Measurements from ENCODE around the gene SLC25A17. TPM values are rescaled to one million over a fixed set of nuclear protein-coding genes. Genes with fewer than 3 reads are reported as not detected.
"Not testable (repeated sequence)": the region's sequence is repeated elsewhere in the genome, so short reads cannot be mapped to it uniquely, and the experiment has no call there.

The SLC25A17 gene
- total and polyA plus RNA-seq, 9 donors = 23.4 to 61.4 (median 34.2) TPM

DNA sequence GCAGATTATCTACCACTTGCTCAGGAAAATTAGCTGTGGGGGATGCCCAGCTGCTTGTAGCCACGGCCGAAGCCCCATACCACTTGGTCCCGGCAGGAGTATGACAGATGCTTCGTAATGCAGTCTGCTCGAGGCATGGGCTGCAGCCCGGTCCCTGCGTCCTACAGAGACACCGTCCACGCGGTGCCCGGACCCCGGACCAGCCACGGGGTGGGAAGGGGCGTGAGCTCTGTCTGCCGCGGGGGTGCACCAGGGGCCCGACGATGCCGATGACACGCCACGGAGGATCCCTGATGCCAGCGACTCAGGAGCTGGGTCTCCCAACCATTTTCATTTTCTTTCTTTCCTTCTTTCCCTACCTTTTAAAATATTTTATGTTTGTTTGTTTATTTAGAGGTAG, 30.0 kb downstream of the SLC25A17 start:
- no peaks in the 10 kb centered on the region for H3K9me3 ChIP-seq
- no peaks in the 10 kb centered on the region for H3K27me3 ChIP-seq
- intact Hi-C loops (cut with DNase I) = no loop called here
- H3K36me3 ChIP-seq = no peaks in the 10 kb centered on the region
- H3K27ac ChIP-seq = no peak overlapping the region
- H3K4me1 ChIP-seq (ENCODE audit: insufficient read depth) = peaks cover 3% of the 10 kb centered on the region
- no peak for TF ChIP-seq POLR2A (IDR thresholded peaks at IDR 0.05)
- TF ChIP-seq EP300 (IDR thresholded peaks at IDR 0.05) = no peak
- TF ChIP-seq, protein P1, sequence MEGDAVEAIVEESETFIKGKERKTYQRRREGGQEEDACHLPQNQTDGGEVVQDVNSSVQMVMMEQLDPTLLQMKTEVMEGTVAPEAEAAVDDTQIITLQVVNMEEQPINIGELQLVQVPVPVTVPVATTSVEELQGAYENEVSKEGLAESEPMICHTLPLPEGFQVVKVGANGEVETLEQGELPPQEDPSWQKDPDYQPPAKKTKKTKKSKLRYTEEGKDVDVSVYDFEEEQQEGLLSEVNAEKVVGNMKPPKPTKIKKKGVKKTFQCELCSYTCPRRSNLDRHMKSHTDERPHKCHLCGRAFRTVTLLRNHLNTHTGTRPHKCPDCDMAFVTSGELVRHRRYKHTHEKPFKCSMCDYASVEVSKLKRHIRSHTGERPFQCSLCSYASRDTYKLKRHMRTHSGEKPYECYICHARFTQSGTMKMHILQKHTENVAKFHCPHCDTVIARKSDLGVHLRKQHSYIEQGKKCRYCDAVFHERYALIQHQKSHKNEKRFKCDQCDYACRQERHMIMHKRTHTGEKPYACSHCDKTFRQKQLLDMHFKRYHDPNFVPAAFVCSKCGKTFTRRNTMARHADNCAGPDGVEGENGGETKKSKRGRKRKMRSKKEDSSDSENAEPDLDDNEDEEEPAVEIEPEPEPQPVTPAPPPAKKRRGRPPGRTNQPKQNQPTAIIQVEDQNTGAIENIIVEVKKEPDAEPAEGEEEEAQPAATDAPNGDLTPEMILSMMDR (IDR thresholded peaks at IDR 0.05) = no peak
- no peak overlapping the region for H3K4me3 ChIP-seq
- DNase-seq = no peak
- 94 to 98% (median 98%) methylated on average over 12 to 22 of the region's 22 CpGs for WGBS, 3 donors

DNA sequence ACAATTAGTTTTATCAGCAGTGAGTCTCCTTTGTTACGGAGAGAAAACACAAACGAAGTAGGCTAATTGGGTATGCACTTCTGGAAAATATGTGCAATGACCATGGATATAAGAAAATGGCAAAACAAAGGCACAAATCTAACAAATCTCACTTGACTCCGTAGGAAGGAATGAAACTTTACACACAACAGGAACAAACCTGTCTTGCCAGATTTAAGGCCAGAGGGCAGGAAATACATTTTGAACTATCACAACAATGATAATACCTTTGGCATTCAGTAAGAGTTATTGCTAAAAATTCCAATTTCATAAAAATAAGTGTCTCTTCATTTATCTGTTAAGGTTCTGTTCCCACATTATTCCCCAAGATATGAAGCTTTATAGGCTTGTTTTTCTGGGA, 36.6 kb downstream of the SLC25A17 start:
- no peak for DNase-seq
- peaks cover 4% of the 10 kb centered on the region for H3K4me1 ChIP-seq (ENCODE audit: insufficient read depth)
- H3K27ac ChIP-seq = peak overlapping the region in 1 of 2 donors; percentile 82
- H3K36me3 ChIP-seq = no peaks in the 10 kb centered on the region
- H3K9me3 ChIP-seq = no peaks in the 10 kb centered on the region
- WGBS, 3 donors = 7 to 24% (median 17%) methylated on average over 3 of the region's 3 CpGs
- TF ChIP-seq EP300 (IDR thresholded peaks at IDR 0.05) (no peak), POLR2A (IDR thresholded peaks at IDR 0.05) (no peak)
- TF ChIP-seq, protein P1 (IDR thresholded peaks at IDR 0.05) = no peak
- intact Hi-C loops (cut with DNase I) = no loop called here
- H3K4me3 ChIP-seq = no peak overlapping the region
- H3K27me3 ChIP-seq = no peaks in the 10 kb centered on the region

DNA sequence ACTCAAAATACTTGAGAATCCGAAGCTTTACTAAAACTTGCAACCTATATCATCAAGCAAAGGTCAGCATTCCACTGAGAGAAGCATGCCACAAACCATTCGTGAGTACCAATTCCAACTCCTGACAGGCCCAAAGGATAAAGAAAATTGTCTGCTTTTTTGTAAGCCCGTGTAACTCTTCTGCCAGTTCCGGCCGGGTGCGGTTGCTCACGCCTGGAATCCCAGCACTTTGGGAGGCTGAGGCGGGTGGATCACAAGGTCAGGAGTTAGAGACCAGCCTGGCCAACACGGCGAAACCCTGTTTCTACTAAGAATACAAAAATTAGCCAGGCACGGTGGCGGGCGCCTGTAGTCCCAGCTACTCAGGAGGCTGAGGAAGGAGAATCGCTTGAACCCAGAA, 37.4 kb downstream of the SLC25A17 start:
- H3K27me3 ChIP-seq; H3K36me3 ChIP-seq; H3K4me3 ChIP-seq; intact Hi-C loops (cut with DNase I); H3K9me3 ChIP-seq; H3K4me1 ChIP-seq (ENCODE audit: insufficient read depth): not testable (repeated sequence)
- DNase-seq = peak in 4 of 5 donors; percentile 48 to 75 (median 57)
- 20 to 23% (median 22%) methylated on average over 14 of the region's 14 CpGs for WGBS, 3 donors
- H3K27ac ChIP-seq = peak overlapping the region; percentile 41 to 82

DNA sequence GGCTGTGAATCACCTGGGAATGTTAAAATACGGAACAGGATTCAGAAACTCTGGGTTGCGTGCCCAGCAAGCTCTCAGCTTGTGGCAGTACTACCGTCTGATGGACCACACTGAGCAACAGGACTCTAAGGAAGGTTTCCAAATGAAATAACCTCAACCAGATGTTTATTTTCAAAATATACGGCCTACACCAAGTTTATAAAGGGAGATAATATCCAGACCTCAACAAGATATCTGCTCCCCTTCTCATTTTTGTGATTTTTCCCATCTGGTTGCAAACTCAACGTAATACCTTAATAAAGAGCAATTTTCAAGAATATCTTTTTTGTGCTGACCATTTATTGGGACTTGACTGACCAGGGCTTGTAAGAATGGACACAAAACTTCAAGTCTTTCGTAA, 49.4 kb downstream of the SLC25A17 start:
- no peaks in the 10 kb centered on the region for H3K9me3 ChIP-seq
- no peak overlapping the region for H3K4me3 ChIP-seq
- no peak for DNase-seq
- no peaks in the 10 kb centered on the region for H3K27me3 ChIP-seq
- intact Hi-C loops (cut with DNase I) = no loop called here
- 14 to 21% (median 15%) methylated on average over 6 of the region's 6 CpGs for WGBS, 3 donors
- TF ChIP-seq POLR2A (IDR thresholded peaks at IDR 0.05) = no peak
- TF ChIP-seq, protein P1 (IDR thresholded peaks at IDR 0.05) = no peak
- H3K4me1 ChIP-seq (ENCODE audit: insufficient read depth) = peaks cover 9% of the 10 kb centered on the region
- no peaks in the 10 kb centered on the region for H3K36me3 ChIP-seq
- peak overlapping the region in 1 of 2 donors; percentile 72 for H3K27ac ChIP-seq

DNA sequence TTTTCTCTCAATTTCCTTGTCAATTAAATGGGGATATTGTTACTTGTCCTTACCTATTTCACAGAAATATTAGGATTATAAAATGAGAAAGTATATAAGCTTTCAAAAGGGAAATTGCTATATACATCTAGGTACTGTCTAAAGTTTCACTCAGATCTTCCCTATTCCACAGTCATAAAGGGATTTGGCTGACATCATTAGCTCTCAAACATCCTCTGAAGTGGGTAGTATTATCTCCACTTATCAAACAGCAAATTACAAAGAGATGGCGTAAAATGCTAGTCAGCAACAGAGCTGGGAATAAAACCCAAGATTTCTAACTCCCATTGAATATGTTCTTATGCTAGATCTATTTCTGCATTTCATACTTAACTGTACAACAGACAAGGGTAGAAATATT, 50.9 kb downstream of the SLC25A17 start:
- TF ChIP-seq EP300 (IDR thresholded peaks at IDR 0.05) (no peak), POLR2A (IDR thresholded peaks at IDR 0.05) (no peak)
- TF ChIP-seq, protein P1 (IDR thresholded peaks at IDR 0.05) = no peak
- Histone ChIP-seq H3K36me3 (no peaks in the 10 kb centered on the region), H3K4me3 (no peak overlapping the region), H3K4me1 (ENCODE audit: insufficient read depth) (peaks cover 13% of the 10 kb centered on the region), H3K9me3 (no peaks in the 10 kb centered on the region), H3K27ac (peak overlapping the region in 1 of 2 donors; percentile 72), H3K27me3 (no peaks in the 10 kb centered on the region)
- intact Hi-C loops (cut with DNase I) = no loop called here
- WGBS, 3 donors = 84 to 93% (median 87%) methylated on average over 1 of the region's 1 CpG
- no peak for DNase-seq
